Measurements from ENCODE around the gene CLDN18. TPM values are rescaled to one million over a fixed set of nuclear protein-coding genes. Genes with fewer than 3 reads are reported as not detected.

CLDN18 gene
- total and polyA plus RNA-seq, 9 of the 15 experiments (the other 6 are each of a cell fraction or from before 2014, with no cell fraction given): 0.11 TPM; not detected in 8

DNA sequence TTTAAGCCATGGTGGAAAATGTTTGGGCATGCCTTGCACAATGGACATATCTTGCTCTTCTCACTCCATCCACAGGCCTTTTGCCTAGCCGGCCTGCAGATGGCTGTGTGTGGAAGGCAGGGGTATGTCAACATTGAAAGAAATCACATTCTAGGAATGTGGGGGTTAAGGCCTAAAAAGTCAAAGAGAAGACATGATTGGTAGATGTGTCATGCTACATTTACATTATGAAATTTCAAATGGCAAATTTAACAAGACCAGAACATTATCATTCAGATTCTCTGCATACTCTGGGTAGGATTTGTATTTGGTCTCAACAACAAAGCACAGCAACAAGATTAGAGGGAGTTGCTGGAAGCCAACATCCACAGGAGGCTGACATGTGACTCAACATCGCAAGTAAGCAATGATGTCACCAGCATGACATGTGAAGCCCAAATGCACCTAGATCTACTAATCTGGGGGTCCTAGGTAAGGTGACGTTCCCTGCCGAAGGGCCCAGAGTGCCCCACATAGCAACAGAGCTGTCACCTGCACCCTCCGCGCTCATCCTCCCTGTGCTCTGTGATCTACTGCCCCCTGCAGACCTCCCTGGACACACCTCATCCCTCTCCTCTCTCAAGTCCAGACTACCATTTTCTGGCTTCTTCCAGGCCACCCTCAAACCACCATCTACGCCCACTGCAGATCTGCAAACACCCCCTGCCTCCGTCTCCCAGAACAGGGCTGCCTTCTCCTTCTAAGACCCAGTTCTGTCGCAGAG is 39.4 kb downstream of the CLDN18 start:
- DNase-seq (ENCODE audit: extremely low read depth in 1 of 4, low spot score in 3 of 4) (peak in 3 of 4 experiments; percentile 3 to 12 (median 9)), FAIRE-seq (no peak), ATAC-seq (peak; percentile 67; the same call in 2 of the 3 replicates)
- in situ Hi-C loops (cut with MboI): no loop called here
- Histone ChIP-seq H2AFZ (ENCODE audit: low read depth, low read length) (no peak overlapping the region), H3K9me3 (replicated peaks; ENCODE audit: control insufficient read depth, insufficient read depth, low read depth, low read length) (no peaks in the 10 kb centered on the region), H3K4me3 (no peak overlapping the region), H3K27ac (ENCODE audit: extremely low read depth, low read depth, low read length) (no peak overlapping the region), H3K4me1 (replicated peaks in 1 of 2; ENCODE audit: control insufficient read depth in 2 of 2, insufficient read depth in 2 of 2, low read length in 2 of 2) (no peaks in the 10 kb centered on the region), H3K79me2 (ENCODE audit: control insufficient read depth, insufficient read depth, low read length) (no peaks in the 10 kb centered on the region), H3K4me2 (ENCODE audit: insufficient read depth, low read length) (no peak overlapping the region), H3K9me1 (ENCODE audit: control insufficient read depth, insufficient read depth, low read length) (no peaks in the 10 kb centered on the region), H4K20me1 (replicated peaks; ENCODE audit: control insufficient read depth, insufficient read depth, low read length) (no peaks in the 10 kb centered on the region), H3K36me3 (ENCODE audit: control insufficient read depth, insufficient read depth, low read length) (no peaks in the 10 kb centered on the region), H3K9ac (ENCODE audit: insufficient read depth in 1 of 2, low read depth in 2 of 2, low read length in 2 of 2) (no peak overlapping the region), H3K27me3 (ENCODE audit: control insufficient read depth in 2 of 2, insufficient read depth in 2 of 2, low read length in 2 of 2) (no peaks in the 10 kb centered on the region)
- CTCF ChIA-PET (ENCODE audit: low intra/inter-chr PET ratio): no interaction called here
- no TSS peak for BruUV-seq (replicated peaks)
- POLR2A ChIA-PET: interaction anchor here (0.6 kb wide), 2 partner anchors 18 to 925 kb away, joined by 3 read pairs; no protein-coding TSS in a partner anchor
- WGBS (ENCODE audit: insufficient coverage, low coverage, missing lambda C conversion rate): 3% methylated on average over 9 of the region's 9 CpGs
- TF ChIP-seq, protein P1, sequence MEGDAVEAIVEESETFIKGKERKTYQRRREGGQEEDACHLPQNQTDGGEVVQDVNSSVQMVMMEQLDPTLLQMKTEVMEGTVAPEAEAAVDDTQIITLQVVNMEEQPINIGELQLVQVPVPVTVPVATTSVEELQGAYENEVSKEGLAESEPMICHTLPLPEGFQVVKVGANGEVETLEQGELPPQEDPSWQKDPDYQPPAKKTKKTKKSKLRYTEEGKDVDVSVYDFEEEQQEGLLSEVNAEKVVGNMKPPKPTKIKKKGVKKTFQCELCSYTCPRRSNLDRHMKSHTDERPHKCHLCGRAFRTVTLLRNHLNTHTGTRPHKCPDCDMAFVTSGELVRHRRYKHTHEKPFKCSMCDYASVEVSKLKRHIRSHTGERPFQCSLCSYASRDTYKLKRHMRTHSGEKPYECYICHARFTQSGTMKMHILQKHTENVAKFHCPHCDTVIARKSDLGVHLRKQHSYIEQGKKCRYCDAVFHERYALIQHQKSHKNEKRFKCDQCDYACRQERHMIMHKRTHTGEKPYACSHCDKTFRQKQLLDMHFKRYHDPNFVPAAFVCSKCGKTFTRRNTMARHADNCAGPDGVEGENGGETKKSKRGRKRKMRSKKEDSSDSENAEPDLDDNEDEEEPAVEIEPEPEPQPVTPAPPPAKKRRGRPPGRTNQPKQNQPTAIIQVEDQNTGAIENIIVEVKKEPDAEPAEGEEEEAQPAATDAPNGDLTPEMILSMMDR (IDR thresholded peaks at IDR 0.05 in 2 of 3, conservative IDR thresholded peaks at IDR 0.05 in 1 of 3; ENCODE audit: insufficient read depth in 2 of 3, low read depth in 1 of 3, low read length in 3 of 3): peak; percentile 12 to 36 (median 36); a peak in 3 of 6 replicates
- TF ChIP-seq, protein P2, sequence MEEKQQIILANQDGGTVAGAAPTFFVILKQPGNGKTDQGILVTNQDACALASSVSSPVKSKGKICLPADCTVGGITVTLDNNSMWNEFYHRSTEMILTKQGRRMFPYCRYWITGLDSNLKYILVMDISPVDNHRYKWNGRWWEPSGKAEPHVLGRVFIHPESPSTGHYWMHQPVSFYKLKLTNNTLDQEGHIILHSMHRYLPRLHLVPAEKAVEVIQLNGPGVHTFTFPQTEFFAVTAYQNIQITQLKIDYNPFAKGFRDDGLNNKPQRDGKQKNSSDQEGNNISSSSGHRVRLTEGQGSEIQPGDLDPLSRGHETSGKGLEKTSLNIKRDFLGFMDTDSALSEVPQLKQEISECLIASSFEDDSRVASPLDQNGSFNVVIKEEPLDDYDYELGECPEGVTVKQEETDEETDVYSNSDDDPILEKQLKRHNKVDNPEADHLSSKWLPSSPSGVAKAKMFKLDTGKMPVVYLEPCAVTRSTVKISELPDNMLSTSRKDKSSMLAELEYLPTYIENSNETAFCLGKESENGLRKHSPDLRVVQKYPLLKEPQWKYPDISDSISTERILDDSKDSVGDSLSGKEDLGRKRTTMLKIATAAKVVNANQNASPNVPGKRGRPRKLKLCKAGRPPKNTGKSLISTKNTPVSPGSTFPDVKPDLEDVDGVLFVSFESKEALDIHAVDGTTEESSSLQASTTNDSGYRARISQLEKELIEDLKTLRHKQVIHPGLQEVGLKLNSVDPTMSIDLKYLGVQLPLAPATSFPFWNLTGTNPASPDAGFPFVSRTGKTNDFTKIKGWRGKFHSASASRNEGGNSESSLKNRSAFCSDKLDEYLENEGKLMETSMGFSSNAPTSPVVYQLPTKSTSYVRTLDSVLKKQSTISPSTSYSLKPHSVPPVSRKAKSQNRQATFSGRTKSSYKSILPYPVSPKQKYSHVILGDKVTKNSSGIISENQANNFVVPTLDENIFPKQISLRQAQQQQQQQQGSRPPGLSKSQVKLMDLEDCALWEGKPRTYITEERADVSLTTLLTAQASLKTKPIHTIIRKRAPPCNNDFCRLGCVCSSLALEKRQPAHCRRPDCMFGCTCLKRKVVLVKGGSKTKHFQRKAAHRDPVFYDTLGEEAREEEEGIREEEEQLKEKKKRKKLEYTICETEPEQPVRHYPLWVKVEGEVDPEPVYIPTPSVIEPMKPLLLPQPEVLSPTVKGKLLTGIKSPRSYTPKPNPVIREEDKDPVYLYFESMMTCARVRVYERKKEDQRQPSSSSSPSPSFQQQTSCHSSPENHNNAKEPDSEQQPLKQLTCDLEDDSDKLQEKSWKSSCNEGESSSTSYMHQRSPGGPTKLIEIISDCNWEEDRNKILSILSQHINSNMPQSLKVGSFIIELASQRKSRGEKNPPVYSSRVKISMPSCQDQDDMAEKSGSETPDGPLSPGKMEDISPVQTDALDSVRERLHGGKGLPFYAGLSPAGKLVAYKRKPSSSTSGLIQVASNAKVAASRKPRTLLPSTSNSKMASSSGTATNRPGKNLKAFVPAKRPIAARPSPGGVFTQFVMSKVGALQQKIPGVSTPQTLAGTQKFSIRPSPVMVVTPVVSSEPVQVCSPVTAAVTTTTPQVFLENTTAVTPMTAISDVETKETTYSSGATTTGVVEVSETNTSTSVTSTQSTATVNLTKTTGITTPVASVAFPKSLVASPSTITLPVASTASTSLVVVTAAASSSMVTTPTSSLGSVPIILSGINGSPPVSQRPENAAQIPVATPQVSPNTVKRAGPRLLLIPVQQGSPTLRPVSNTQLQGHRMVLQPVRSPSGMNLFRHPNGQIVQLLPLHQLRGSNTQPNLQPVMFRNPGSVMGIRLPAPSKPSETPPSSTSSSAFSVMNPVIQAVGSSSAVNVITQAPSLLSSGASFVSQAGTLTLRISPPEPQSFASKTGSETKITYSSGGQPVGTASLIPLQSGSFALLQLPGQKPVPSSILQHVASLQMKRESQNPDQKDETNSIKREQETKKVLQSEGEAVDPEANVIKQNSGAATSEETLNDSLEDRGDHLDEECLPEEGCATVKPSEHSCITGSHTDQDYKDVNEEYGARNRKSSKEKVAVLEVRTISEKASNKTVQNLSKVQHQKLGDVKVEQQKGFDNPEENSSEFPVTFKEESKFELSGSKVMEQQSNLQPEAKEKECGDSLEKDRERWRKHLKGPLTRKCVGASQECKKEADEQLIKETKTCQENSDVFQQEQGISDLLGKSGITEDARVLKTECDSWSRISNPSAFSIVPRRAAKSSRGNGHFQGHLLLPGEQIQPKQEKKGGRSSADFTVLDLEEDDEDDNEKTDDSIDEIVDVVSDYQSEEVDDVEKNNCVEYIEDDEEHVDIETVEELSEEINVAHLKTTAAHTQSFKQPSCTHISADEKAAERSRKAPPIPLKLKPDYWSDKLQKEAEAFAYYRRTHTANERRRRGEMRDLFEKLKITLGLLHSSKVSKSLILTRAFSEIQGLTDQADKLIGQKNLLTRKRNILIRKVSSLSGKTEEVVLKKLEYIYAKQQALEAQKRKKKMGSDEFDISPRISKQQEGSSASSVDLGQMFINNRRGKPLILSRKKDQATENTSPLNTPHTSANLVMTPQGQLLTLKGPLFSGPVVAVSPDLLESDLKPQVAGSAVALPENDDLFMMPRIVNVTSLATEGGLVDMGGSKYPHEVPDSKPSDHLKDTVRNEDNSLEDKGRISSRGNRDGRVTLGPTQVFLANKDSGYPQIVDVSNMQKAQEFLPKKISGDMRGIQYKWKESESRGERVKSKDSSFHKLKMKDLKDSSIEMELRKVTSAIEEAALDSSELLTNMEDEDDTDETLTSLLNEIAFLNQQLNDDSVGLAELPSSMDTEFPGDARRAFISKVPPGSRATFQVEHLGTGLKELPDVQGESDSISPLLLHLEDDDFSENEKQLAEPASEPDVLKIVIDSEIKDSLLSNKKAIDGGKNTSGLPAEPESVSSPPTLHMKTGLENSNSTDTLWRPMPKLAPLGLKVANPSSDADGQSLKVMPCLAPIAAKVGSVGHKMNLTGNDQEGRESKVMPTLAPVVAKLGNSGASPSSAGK (IDR thresholded peaks at IDR 0.05): no peak
- TF ChIP-seq ZNF146 (CRISPR knock-in tag; IDR thresholded peaks at IDR 0.05; ENCODE audit: unreplicated experiment): no peak
- intact Hi-C loops (cut with micrococcal nuclease): no loop called here
